Right atrium auricular region (tissue), 2 donors: ENCODE measurements around the gene RIMOC1. TPM values are rescaled to one million over a fixed set of nuclear protein-coding genes. Genes with fewer than 3 reads are reported as not detected.

Experiments
- DNase-seq: peaks from one replicate; pipeline ENCODE4 v3.0.0-alpha.2; 2019; ENCODE audit warnings: low spot score
- H3K27ac ChIP-seq, 2 donors: fragments of 200-600 bp; sonication (generic); 1 replicate in 1 of 2; 2 replicates in 1 of 2; pipeline ENCODE4 v1.5.1; 2016 to 2019
- H3K27me3 ChIP-seq, 2 donors: fragments of 200-600 bp; sonication (generic); one replicate each; pipeline versions ENCODE4 v1.5.1 to v1.6.0; 2017 to 2019
- H3K36me3 ChIP-seq: fragments of 200-600 bp; sonication (generic); one replicate; pipeline ENCODE4 v1.5.1; 2016
- H3K4me1 ChIP-seq, 2 donors: fragments of 200-600 bp; sonication (generic); one replicate each; pipeline versions ENCODE4 v1.5.1 to v1.6.0; 2017 to 2019
- H3K4me3 ChIP-seq, 2 donors: fragments of 200-600 bp; sonication (generic); 1 replicate in 1 of 2; 2 replicates in 1 of 2; pipeline ENCODE4 v1.5.1; 2017 to 2019; ENCODE audit warnings: mild to moderate bottlenecking in 1 of 2, moderate library complexity in 1 of 2
- H3K9me3 ChIP-seq, 2 donors: fragments of 200-600 bp; sonication (generic); one replicate each; pipeline ENCODE4 v1.5.1; 2019
- CTCF ChIP-seq, 2 donors: fragments of 200-600 bp; sonication (generic); IDR thresholded peaks; one replicate each; pipeline ENCODE4 v1.5.1; 2019; ENCODE audit warnings: antibody characterized with exemption in 2 of 2
- total RNA-seq, 2 donors: library from RNA; depleted of rRNA; stranded (reverse); fragments of >200 nt; gene quantifications; one replicate each; pipeline ENCODE4 v1.1.0, GENCODE V29; 2016

Gene RIMOC1
- total RNA-seq, 2 donors from 2014 or later: 11.2 to 13.9 TPM

GRCh38 chr5:41883243-41883642 lies 20.9 kb upstream of the RIMOC1 start:
- Histone ChIP-seq H3K4me3 (no peak overlapping the region), H3K4me1 (no peaks in the 10 kb centered on the region), H3K36me3 (no peaks in the 10 kb centered on the region), H3K27ac (no peak overlapping the region), H3K27me3 (no peaks in the 10 kb centered on the region), H3K9me3 (no peaks in the 10 kb centered on the region)
- no peak for TF ChIP-seq CTCF (IDR thresholded peaks at IDR 0.05)
- DNase-seq: no peak

- Histone ChIP-seq H3K4me1 (no peaks in the 10 kb centered on the region), H3K27me3 (no peaks in the 10 kb centered on the region), H3K9me3 (no peaks in the 10 kb centered on the region), H3K4me3 (no peak overlapping the region), H3K36me3 (no peaks in the 10 kb centered on the region), H3K27ac (no peak overlapping the region)
- TF ChIP-seq CTCF (IDR thresholded peaks at IDR 0.05): no peak
- no peak for DNase-seq
These were observed 20.2 kb upstream of the RIMOC1 start for GRCh38 chr5:41883936-41884335.

- no peaks in the 10 kb centered on the region for H3K4me1 ChIP-seq
- no peaks in the 10 kb centered on the region for H3K36me3 ChIP-seq
- no peak for TF ChIP-seq CTCF (IDR thresholded peaks at IDR 0.05)
- H3K27me3 ChIP-seq: no peaks in the 10 kb centered on the region
- H3K9me3 ChIP-seq: no peaks in the 10 kb centered on the region
- H3K27ac ChIP-seq: no peak overlapping the region
- DNase-seq: no peak
- no peak overlapping the region for H3K4me3 ChIP-seq
These were observed 18.9 kb upstream of the RIMOC1 start for GRCh38 chr5:41885286-41885685.

GRCh38 chr5:41891066-41891707 lies 13.0 kb upstream of the RIMOC1 start:
- no peaks in the 10 kb centered on the region for H3K9me3 ChIP-seq
- H3K4me1 ChIP-seq: no peaks in the 10 kb centered on the region
- no peaks in the 10 kb centered on the region for H3K27me3 ChIP-seq
- H3K27ac ChIP-seq: no peak overlapping the region
- H3K36me3 ChIP-seq: no peaks in the 10 kb centered on the region
- no peak for DNase-seq
- no peak overlapping the region for H3K4me3 ChIP-seq
- no peak for TF ChIP-seq CTCF (IDR thresholded peaks at IDR 0.05)

GRCh38 chr5:41892031-41892430 lies 12.1 kb upstream of the RIMOC1 start:
- no peak overlapping the region for H3K4me3 ChIP-seq
- no peak overlapping the region for H3K27ac ChIP-seq
- H3K4me1 ChIP-seq: no peaks in the 10 kb centered on the region
- no peak for DNase-seq
- TF ChIP-seq CTCF (IDR thresholded peaks at IDR 0.05): no peak
- no peaks in the 10 kb centered on the region for H3K36me3 ChIP-seq
- no peaks in the 10 kb centered on the region for H3K27me3 ChIP-seq
- no peaks in the 10 kb centered on the region for H3K9me3 ChIP-seq
